ENCODE measurements around the gene MRPS27.

Gene MRPS27

GRCh38 chr5:72255670-72256069, 64.4 kb downstream of the MRPS27 start:
- DNase-seq: no peak

GRCh38 chr5:72255237-72255636, 64.8 kb downstream of the MRPS27 start:
- no peak for DNase-seq

GRCh38 chr5:72252574-72253155, 67.4 kb downstream of the MRPS27 start:
- no peak for DNase-seq

- no peak for DNase-seq
Observed at GRCh38 chr5:72252008-72252407, 68.0 kb downstream of the MRPS27 start.

GRCh38 chr5:72251386-72251785, 68.7 kb downstream of the MRPS27 start:
- no peak for DNase-seq

- DNase-seq: no peak
Observed at GRCh38 chr5:72248410-72248981, 71.5 kb downstream of the MRPS27 start.

GRCh38 chr5:72246954-72247442, 73.0 kb downstream of the MRPS27 start:
- no peak for DNase-seq

GRCh38 chr5:72245951-72246532, 74.0 kb downstream of the MRPS27 start:
- DNase-seq: peak in 1 of 2 donors; percentile 9

GRCh38 chr5:72245546-72245945, 74.5 kb downstream of the MRPS27 start:
- no peak for DNase-seq

- no peak for DNase-seq
Observed at GRCh38 chr5:72244862-72245371, 75.1 kb downstream of the MRPS27 start.

- no peak for DNase-seq
Observed at GRCh38 chr5:72243706-72244105, 76.3 kb downstream of the MRPS27 start.

- no peak for DNase-seq
Observed at GRCh38 chr5:72242796-72243475, 77.1 kb downstream of the MRPS27 start.

- DNase-seq: no peak
Observed at GRCh38 chr5:72241346-72242003, 78.6 kb downstream of the MRPS27 start.

GRCh38 chr5:72238712-72239445, 81.2 kb downstream of the MRPS27 start:
- no peak for DNase-seq

- no peak for DNase-seq
Observed at GRCh38 chr5:72237879-72238278, 82.2 kb downstream of the MRPS27 start.

- DNase-seq: no peak
Observed at GRCh38 chr5:72237415-72237814, 82.6 kb downstream of the MRPS27 start.

- no peak for DNase-seq
Observed at GRCh38 chr5:72235725-72236124, 84.3 kb downstream of the MRPS27 start.

- no peak for DNase-seq
Observed at GRCh38 chr5:72234868-72235267, 85.2 kb downstream of the MRPS27 start.

- DNase-seq: peak; percentile 34 to 35
Observed at GRCh38 chr5:72234265-72234700, 85.8 kb downstream of the MRPS27 start.

- DNase-seq: peak in 1 of 2 donors; percentile 3
Observed at GRCh38 chr5:72233835-72234234, 86.2 kb downstream of the MRPS27 start.

- no peak for DNase-seq
Observed at GRCh38 chr5:72232838-72233237, 87.2 kb downstream of the MRPS27 start.

All from inflammatory macrophage (primary cell).